ENCODE measurements around the gene FOXP1.

DNA sequence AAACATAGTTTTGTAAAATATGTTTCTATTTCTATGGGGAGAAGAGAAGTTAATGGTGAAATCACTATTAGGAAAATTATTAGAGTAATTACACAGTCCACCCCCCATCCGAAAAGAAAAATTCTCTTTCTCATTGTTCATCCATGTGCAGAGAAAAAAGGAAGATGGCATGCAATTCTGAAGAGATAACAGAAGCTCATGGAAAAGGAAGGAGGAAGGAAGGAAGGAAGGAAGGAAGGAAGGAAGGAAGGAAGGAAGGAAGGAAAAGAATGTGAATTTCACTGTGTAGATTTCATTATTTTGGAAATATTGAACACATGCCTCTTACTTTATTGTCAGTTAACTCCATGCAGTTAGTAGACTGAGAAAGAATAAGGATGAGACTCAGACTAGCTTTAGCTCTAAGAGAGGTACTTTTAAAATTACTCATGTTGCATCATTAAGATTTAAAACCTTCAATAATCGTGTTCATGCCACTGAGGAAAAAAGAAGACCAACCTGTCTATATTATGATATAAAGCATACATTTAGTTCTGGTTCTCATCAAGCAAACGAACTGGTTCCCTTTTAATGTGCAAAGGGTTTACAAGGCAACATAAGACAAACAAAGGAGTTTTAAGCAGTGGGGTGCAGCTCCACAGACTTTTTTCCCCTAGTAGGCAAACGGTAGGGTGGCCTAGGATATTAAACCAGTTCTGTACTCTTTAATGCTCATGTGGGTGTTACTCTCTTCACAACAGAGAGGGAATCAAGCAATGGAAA lies 379.6 kb downstream of the FOXP1 start:
- TF ChIP-seq EZH2 (IDR thresholded peaks at IDR 0.05) (no peak), EZH2phosphoT487 (IDR thresholded peaks at IDR 0.05) (no peak)
- TF ChIP-seq, protein P1, sequence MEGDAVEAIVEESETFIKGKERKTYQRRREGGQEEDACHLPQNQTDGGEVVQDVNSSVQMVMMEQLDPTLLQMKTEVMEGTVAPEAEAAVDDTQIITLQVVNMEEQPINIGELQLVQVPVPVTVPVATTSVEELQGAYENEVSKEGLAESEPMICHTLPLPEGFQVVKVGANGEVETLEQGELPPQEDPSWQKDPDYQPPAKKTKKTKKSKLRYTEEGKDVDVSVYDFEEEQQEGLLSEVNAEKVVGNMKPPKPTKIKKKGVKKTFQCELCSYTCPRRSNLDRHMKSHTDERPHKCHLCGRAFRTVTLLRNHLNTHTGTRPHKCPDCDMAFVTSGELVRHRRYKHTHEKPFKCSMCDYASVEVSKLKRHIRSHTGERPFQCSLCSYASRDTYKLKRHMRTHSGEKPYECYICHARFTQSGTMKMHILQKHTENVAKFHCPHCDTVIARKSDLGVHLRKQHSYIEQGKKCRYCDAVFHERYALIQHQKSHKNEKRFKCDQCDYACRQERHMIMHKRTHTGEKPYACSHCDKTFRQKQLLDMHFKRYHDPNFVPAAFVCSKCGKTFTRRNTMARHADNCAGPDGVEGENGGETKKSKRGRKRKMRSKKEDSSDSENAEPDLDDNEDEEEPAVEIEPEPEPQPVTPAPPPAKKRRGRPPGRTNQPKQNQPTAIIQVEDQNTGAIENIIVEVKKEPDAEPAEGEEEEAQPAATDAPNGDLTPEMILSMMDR (IDR thresholded peaks at IDR 0.05), result no peak

Measured in neural progenitor cell (in vitro differentiated cells).